Liver (tissue), 9 donors: ENCODE results near the gene MECR. TPM values are rescaled to one million over a fixed set of nuclear protein-coding genes. Genes with fewer than 3 reads are reported as not detected.

Experiments
- DNase-seq: peaks from one replicate; pipeline ENCODE4 v3.0.0-alpha.2; 2017; ENCODE audit warnings: low spot score
- H3K27ac ChIP-seq, 2 donors: one replicate each; pipeline ENCODE4 v1.7.0; 2013; ENCODE audit warnings: inconsistent platforms in 2 of 2, low read length in 2 of 2, control low read depth in 1 of 2, low read depth in 1 of 2, mild to moderate bottlenecking in 1 of 2
- H3K27me3 ChIP-seq, 4 donors: one replicate each; pipeline versions ENCODE4 v1.6.1 to v1.7.0; 2013; ENCODE audit warnings: low read length in 3 of 4, inconsistent platforms in 1 of 4, mild to moderate bottlenecking in 1 of 4, moderate library complexity in 1 of 4; ENCODE audit not compliant: control insufficient read depth in 4 of 4, insufficient read depth in 4 of 4
- H3K36me3 ChIP-seq, 4 donors: one replicate each; pipeline versions ENCODE4 v1.6.1 to v1.7.0; 2013; ENCODE audit warnings: low read length in 3 of 4, mild to moderate bottlenecking in 3 of 4, low read depth in 1 of 4, moderate library complexity in 1 of 4; ENCODE audit not compliant: control insufficient read depth in 4 of 4, insufficient read depth in 3 of 4
- H3K4me1 ChIP-seq, 4 donors: one replicate each; pipeline versions ENCODE4 v1.6.1 to v1.7.0; 2013; ENCODE audit warnings: low read length in 3 of 4, mild to moderate bottlenecking in 3 of 4, moderate library complexity in 1 of 4; ENCODE audit not compliant: control insufficient read depth in 4 of 4, insufficient read depth in 4 of 4
- H3K4me3 ChIP-seq, 3 donors: one replicate each; pipeline versions ENCODE4 v1.6.1 to v1.7.0; 2013; ENCODE audit warnings: low read length in 3 of 3, control low read depth in 1 of 3, low read depth in 1 of 3, mild to moderate bottlenecking in 1 of 3
- H3K9ac ChIP-seq, 2 donors: one replicate each; pipeline ENCODE4 v1.7.0; 2013; ENCODE audit warnings: low read length in 2 of 2, mild to moderate bottlenecking in 2 of 2, moderate library complexity in 2 of 2, control low read depth in 1 of 2, low read depth in 1 of 2
- H3K9me3 ChIP-seq, 4 donors: one replicate each; pipeline versions ENCODE4 v1.6.1 to v1.7.0; 2013; ENCODE audit warnings: low read length in 3 of 4; ENCODE audit not compliant: control insufficient read depth in 4 of 4
- ATF3 ChIP-seq: IDR thresholded peaks from 2 replicates; pipeline ENCODE4 v1.6.1; 2016; ENCODE audit warnings: antibody characterized with exemption
- CTCF ChIP-seq: fragments of 150-350 bp; IDR thresholded peaks from 2 replicates; pipeline ENCODE4 v1.5.1; 2017; ENCODE audit warnings: improper control_type of control experiment, low read depth, low read length; ENCODE audit not compliant: missing input control
- EGR1 ChIP-seq, 2 donors: IDR thresholded peaks; 2 replicates each; pipeline ENCODE4 v1.6.1; 2016 to 2018; ENCODE audit warnings: antibody characterized with exemption in 2 of 2, low read depth in 2 of 2
- FOXA2 ChIP-seq: IDR thresholded peaks from 2 replicates; pipeline ENCODE4 v1.6.1; 2016; ENCODE audit warnings: antibody characterized with exemption
- GABPA ChIP-seq, 2 donors: IDR thresholded peaks in 1 of 2; conservative IDR thresholded peaks in 1 of 2; 2 replicates each; pipeline ENCODE4 v1.6.1; 2016; ENCODE audit warnings: antibody characterized with exemption in 2 of 2, mild to moderate bottlenecking in 1 of 2, moderate library complexity in 1 of 2
- HNF4A ChIP-seq, 2 donors: conservative IDR thresholded peaks; 2 replicates each; pipeline ENCODE4 v1.6.1; 2016; ENCODE audit warnings: antibody characterized with exemption in 2 of 2, mild to moderate bottlenecking in 2 of 2
- HNF4G ChIP-seq: IDR thresholded peaks from 2 replicates; pipeline ENCODE4 v1.6.1; 2016; ENCODE audit warnings: antibody characterized with exemption
- JUND ChIP-seq, 2 donors: IDR thresholded peaks; 2 replicates each; pipeline ENCODE4 v1.6.1; 2016; ENCODE audit warnings: antibody characterized with exemption in 2 of 2
- MAX ChIP-seq: IDR thresholded peaks from 2 replicates; pipeline ENCODE4 v1.6.1; 2016; ENCODE audit warnings: antibody characterized with exemption
- NR2F2 ChIP-seq: IDR thresholded peaks from 2 replicates; pipeline ENCODE4 v1.6.1; 2016; ENCODE audit warnings: antibody characterized with exemption
- RAD21 ChIP-seq, 2 donors: IDR thresholded peaks; 2 replicates each; pipeline ENCODE4 v1.6.1; 2016; ENCODE audit warnings: antibody characterized with exemption in 2 of 2, mild to moderate bottlenecking in 2 of 2
- REST ChIP-seq: IDR thresholded peaks from 2 replicates; pipeline ENCODE4 v1.6.1; 2016; ENCODE audit warnings: antibody characterized with exemption, mild to moderate bottlenecking
- SP1 ChIP-seq: IDR thresholded peaks from 2 replicates; pipeline ENCODE4 v1.6.1; 2018; ENCODE audit warnings: antibody characterized with exemption, mild to moderate bottlenecking
- TAF1 ChIP-seq: conservative IDR thresholded peaks from 2 replicates; pipeline ENCODE4 v1.6.1; 2016; ENCODE audit warnings: antibody characterized with exemption, mild to moderate bottlenecking
- YY1 ChIP-seq: IDR thresholded peaks from 2 replicates; pipeline ENCODE4 v1.6.1; 2016; ENCODE audit warnings: antibody characterized with exemption, mild to moderate bottlenecking
- ZBTB33 ChIP-seq: IDR thresholded peaks from 2 replicates; pipeline ENCODE4 v1.6.1; 2016; ENCODE audit warnings: antibody characterized with exemption
- WGBS: extraction: QIAGEN DNeasy Blood & Tissue Kit; methylation state at CpG from one replicate; pipeline ENCODE4 v1.1.7; 2013; 5-methylcytosine and 5-hydroxymethylcytosine counted together
- polyA plus RNA-seq, 2 donors: library from polyadenylated mRNA; stranded (reverse) in 1 of 2; unstranded in 1 of 2; fragments of 200-250 nt in 1 of 2; fragments of >200 nt in 1 of 2; fragmentation: Nextera tagmentation in 1 of 2; extraction: Ambion mirVana in 1 of 2; gene quantifications; one replicate each; pipeline versions ENCODE4 v1.2.1 to v1.2.3, GENCODE V29; 2013 to 2015
- total RNA-seq, 2 donors: library from RNA; depleted of rRNA; stranded (reverse); fragments of >200 nt; gene quantifications; one replicate each; pipeline ENCODE4 v1.2.3, GENCODE V29; 2014
- donor health status: healthy.
- donor health status: healthy.
- donor health status: healthy.
- donor health status: healthy.
- donor health status: healthy.

MECR gene
- total and polyA plus RNA-seq, 4 donors = 7.5 to 19.9 (median 13.2) TPM

GRCh38 chr1:29267321-29268070, 36.8 kb upstream of the MECR start:
- H3K9ac ChIP-seq = no peak overlapping the region
- H3K4me1 ChIP-seq = peaks cover 0 to 10% (median under 1%) of the 10 kb centered on the region in 4 donors
- H3K4me3 ChIP-seq = no peak overlapping the region
- H3K27me3 ChIP-seq = no peaks in the 10 kb centered on the region
- DNase-seq = no peak
- no peak overlapping the region for H3K27ac ChIP-seq
- TF ChIP-seq NR2F2 (no peak), GABPA (IDR thresholded peaks at IDR 0.05 in 1 of 2, conservative IDR thresholded peaks at IDR 0.05 in 1 of 2) (no peak), CTCF (no peak), HNF4A (conservative IDR thresholded peaks at IDR 0.05) (no peak), ZBTB33 (no peak), HNF4G (no peak), TAF1 (no peak), REST (no peak), ATF3 (no peak), MAX (no peak), RAD21 (IDR thresholded peaks at IDR 0.05) (no peak), YY1 (no peak), JUND (IDR thresholded peaks at IDR 0.05) (no peak), EGR1 (IDR thresholded peaks at IDR 0.05; ENCODE audit: low read depth in 2 of 2) (no peak), SP1 (no peak), FOXA2 (no peak)
- no peaks in the 10 kb centered on the region for H3K36me3 ChIP-seq
- H3K9me3 ChIP-seq = no peaks in the 10 kb centered on the region
- 88% methylated on average over 9 of the region's 9 CpGs for WGBS
